ENCODE measurements around the gene CRYL1.
"Not testable (repeated sequence)": the region's sequence is repeated elsewhere in the genome, so short reads cannot be mapped to it uniquely, and the experiment has no call there.

The CRYL1 gene

GRCh38 chr13:20446900-20447299 is 78.8 kb downstream of the CRYL1 start:
- no peak for DNase-seq

GRCh38 chr13:20446405-20446804 is 79.3 kb downstream of the CRYL1 start:
- no peak for DNase-seq

- DNase-seq = no peak
These were observed 82.8 kb downstream of the CRYL1 start for GRCh38 chr13:20442798-20443381.

DNA sequence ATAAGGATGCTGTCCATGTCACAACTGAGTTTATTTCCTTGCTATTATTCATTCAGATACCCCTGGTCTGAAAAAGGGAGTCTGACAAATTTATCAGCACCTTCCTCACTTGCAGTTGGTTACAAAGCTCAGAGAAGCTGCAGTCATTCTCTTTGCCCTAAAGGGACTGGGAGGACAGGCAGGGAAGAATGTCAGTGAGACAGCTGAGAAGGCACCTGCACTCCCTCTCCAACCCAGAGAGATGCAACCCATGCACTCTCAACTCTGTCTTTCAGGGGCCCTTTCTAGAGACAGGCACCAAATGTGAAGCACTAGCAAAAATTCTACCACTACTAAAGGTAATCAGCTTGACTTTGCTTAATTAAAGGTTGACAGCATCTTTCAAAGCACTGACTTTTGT is 83.3 kb downstream of the CRYL1 start:
- no peak for DNase-seq

GRCh38 chr13:20441879-20442278 is 83.8 kb downstream of the CRYL1 start:
- DNase-seq = no peak

- DNase-seq = no peak
These were observed 84.6 kb downstream of the CRYL1 start for GRCh38 chr13:20441056-20441455.

- no peak for DNase-seq
These were observed 86.4 kb downstream of the CRYL1 start for GRCh38 chr13:20439261-20439660.

GRCh38 chr13:20438801-20439200 is 86.9 kb downstream of the CRYL1 start:
- DNase-seq = no peak

- no peak for DNase-seq
These were observed 89.2 kb downstream of the CRYL1 start for GRCh38 chr13:20436505-20436904.

DNA sequence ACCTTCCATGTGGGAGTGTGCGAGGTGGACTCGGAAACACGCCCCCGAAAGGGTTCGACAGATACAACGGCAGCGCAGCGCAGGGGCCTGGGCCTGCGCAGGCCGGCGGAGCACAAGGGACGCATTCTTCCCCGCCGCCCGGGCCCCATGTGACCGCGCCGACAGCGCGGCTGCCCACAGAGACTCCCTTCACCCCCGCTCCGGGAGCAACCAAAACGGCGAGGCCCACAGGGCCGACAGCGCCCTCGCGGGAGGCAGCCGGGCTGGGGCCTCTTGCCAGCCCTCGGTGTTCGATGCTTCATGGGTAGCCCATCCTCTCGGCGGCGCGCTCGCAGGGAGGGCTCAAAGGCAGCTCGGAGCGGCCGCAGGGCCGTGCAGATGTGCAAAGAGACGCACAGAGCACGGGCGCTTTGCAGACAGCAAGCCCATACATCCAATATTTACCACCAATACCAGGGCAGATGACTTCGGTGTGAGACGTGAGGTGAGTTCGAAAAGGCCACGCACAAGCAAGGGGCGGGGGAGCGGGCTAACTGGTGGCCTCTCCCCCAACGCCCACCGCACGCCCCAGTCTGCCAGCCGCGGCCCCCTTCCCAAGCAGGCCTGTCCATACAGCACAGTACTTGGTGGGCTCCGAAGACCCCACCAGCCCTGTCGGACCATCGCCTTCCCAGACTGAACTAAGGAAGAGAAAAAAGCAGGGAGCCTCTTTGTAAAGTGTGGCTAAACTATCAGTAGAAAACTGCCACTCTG is 89.9 kb downstream of the CRYL1 start:
- DNase-seq = no peak

DNA sequence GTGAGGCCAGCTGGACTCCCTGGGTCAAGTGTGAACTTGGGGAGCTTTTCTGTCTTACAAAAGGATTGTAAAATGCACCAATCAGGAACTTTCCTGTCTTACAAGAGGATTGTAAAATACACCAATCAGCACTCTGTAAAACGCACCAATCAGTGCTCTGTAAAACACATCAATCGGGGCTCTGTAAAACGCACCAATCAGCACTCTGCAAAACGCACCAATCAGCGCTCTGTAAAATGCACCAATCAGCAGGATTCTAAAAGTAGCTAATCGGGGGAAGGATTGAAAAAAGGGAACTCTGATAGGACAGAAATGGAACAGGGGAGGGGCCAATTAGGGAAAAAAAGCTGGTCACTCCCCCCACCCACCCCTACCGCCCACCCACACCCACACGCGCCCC is 91.4 kb downstream of the CRYL1 start:
- DNase-seq = not testable (repeated sequence)

- no peak for DNase-seq
These were observed 93.8 kb downstream of the CRYL1 start for GRCh38 chr13:20431687-20432384.

DNA sequence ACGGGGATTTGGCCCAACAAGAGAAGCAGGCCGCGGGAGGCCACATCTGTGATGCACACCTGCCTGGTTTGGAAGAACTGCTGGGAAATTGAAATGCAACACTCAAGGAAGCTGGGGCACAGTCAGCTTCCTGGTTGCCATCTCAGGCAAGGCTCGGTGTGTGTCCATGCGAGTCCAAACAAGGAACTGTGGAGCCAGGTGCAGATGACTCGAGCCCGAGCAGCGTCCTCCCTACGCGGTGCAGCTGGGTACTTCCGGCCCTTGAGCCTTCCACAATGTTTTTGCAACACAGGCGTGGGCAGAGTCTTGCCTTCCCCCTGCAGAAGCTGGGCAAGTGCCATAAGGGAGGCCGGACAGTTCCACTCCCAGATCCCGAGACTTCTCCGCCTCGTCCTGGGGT is 94.6 kb downstream of the CRYL1 start:
- DNase-seq = no peak

DNA sequence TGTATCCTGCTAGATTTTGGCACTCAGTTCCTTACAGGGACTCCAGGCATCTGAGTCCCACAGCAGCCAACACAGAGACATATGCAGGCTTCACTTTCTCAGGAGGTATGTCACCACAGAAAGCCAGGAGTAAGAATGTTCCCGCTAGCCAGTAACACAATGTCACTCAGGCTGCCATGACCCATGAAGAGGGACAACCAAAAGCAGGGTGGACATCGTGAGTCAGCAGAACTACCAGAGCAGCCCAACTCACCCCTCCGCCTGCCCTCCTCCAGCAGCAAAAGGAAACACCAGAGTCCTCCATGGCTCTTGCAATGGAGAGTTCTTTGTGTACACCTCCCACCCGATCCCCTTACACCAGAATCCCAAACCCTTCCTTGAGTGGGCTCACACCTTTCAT is 95.4 kb downstream of the CRYL1 start:
- DNase-seq = no peak

- no peak for DNase-seq
These were observed 96.0 kb downstream of the CRYL1 start for GRCh38 chr13:20429682-20430081.

DNA sequence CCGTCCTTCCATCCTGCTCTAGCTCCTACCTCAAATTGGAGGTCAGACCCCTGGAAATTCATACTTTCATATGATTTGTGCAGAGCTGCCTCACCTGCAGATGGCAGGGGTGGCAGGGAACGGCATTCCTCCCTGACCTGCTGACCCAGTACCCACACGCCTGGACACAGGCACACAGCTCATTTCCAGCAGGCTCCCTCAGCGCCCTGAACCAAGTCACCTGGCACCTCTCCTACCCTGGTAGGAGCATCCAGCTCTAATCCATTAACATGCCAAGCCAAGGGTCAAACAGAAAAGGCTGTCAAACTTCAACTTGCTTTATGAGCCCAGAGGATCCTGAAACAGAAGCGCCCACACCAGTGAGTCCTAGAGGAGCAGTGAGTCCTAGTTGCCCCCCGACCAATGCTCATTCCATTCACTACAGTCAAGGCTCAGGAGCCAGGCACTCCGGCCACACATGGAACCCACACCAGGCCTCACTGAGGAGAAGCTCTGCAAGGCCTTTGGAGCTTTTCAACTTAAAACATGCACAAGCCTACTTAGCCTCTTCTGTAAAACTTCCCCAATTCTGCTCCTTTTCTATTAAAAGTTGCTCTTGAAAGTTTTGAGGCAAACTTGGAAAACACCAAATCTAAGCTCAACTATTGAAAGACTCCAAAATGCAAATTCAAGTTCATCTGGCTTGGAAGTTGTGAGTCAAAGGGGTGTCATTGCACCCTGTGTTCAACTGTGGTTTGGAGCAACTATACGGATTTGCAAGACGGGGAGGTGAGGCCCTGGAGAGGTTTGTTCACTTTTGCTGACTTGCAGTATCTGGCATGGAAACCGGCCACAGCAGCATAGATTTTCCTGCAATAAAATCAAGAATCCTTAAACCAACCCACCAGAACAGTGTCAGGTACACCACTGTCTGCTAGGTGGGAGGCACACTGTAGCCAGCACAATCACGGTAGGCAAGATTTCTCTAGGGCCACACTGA is 96.7 kb downstream of the CRYL1 start:
- no peak for DNase-seq

DNA sequence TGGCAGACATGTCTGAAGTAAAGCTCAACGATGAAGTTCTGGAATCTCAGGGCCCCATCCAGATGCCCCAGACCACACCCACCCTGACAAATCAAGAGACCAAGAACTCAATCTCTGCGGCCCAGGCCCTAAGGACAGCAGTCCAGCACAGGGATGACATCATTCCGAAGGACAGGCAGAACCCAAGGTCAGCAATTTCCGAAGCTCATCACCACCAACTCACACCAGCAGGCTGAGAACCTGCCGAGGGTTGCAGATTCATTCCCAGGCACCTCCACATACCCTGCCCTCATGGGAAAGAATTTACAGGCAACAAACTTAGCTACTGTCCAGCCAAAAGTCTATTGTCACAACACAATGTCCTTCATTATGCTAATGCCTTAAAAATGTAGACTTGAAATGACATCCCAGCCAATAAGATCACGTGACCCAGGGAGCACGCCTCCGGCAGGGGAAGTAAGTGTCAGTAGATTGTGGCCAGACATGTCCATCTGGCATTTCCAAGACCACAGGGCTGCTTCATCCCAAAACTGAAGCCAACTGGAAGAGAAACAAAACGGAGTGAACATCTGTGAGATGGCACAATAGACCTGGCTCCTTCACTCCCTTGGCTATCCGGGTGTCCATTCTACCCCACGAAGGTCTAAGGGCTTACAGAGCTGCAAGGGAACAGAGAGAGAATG is 98.8 kb downstream of the CRYL1 start:
- DNase-seq = no peak

DNA sequence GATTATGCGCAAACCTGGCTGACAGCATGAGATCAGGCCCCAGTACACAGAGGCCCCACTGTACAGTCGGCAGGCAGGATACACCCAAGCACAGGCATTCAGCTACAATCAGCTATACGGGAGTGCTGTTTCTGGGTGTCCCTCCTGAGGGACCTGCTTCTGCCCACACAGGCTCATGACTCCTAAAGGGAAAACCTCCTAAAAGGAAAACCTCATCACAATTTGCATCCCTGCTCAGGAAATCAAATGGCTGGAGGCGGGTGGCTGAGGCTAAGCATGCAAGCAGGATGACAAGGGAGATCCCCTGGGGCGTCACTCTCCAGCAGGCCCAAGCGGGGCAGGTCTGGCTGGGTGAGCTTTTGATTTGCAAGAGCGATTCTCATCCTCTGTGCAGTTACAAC is 99.8 kb downstream of the CRYL1 start:
- no peak for DNase-seq

- no peak for DNase-seq
These were observed 100.7 kb downstream of the CRYL1 start for GRCh38 chr13:20424949-20425348.

GRCh38 chr13:20424559-20424852 is 101.2 kb downstream of the CRYL1 start:
- DNase-seq = no peak

- no peak for DNase-seq
These were observed 103.3 kb downstream of the CRYL1 start for GRCh38 chr13:20422362-20422761.

DNA sequence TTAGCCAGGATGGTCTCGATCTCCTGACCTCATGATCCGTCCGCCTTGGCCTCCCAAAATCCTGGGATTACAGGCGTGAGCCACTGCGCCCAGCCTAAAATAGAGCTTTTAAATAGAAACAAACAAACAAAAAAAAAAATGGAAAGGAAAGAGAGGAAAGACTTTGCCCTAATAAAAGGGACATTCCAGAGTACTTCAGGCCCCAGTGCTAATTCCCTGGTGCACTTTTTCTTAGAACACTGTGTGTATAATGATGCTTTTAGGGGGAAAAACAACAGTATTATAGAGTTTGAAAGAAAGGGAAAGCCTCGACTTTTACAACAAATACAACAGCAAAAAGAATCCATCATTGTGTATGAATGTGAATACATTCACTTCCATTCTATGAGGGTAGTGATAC is 104.7 kb downstream of the CRYL1 start:
- DNase-seq = no peak

DNA sequence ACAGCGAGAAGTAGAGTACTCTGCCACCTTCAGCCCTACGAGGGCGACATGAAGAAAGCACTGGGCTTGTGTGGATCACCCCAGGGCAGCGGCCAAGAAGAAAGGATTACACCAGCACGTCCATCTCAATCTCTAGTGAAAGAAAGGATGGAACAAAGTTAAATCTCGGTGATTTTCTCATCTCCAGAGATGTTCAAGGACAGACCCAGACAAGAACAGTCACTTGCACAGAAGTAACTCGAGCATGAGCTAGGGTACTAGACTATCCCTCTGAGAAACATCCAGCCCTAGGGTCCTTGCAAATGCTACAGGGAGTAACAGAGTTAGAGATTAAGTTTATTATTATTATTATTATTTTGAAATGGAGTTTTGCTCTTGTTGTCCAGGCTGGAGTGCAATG is 106.7 kb downstream of the CRYL1 start:
- DNase-seq = no peak

All from activated T-cell treated with anti-CD3 and anti-CD28 coated beads, Interleukin-2, amount 50 U/mL, for 48 hours (primary cell).